Forelimb muscle (tissue), 1 donor: ENCODE results near the gene C22orf23. TPM values are rescaled to one million over a fixed set of nuclear protein-coding genes. Genes with fewer than 3 reads are reported as not detected.

Source experiments
- DNase-seq: peaks from one replicate; pipeline ENCODE4 v3.0.0-alpha.2; 2013; ENCODE audit warnings: low read depth
- polyA plus RNA-seq: library from polyadenylated mRNA; unstranded; fragments of 120-200 nt; gene quantifications from one replicate; pipeline ENCODE4 v1.2.1, GENCODE V29; 2013; ENCODE audit not compliant: insufficient read length

C22orf23 gene
- polyA plus RNA-seq, 1 donor = 10.2 TPM

DNA sequence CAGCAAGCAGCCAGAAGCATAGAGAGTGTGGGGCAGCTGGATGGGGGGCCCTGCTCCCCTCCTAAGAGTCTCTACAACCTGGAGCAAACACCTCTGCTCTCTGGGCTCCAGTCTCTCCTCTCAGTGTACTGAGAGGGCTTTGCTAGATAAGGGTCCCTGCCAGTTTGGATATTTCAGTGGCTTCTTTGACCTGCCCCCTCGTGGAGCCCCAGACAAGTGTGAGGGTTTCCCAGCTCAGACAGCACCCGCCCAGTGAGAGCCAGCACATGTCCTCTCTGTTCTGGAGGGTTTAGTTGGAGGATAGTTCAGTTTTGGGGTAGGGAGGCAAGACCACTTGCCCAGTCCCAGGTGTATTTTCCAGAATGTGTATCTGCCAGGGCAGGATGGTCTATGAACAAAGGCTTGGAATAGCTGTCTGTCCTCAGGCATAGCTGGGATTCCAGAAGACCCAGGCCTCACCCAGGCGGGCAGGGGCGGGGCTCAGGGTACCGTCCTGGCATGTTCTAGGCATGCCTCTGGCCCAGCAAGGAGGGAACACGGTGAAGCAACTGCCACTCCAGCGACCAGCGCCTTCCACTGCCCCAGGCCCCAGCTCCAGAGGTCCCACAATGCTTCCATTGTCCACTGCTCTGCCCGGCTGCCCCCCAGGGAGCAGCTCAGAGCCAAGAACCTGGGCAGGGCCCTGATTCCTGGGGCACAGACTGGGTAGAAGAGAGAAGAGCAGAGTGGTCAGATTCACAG is 54.8 kb downstream of the C22orf23 start:
- DNase-seq = no peak

DNA sequence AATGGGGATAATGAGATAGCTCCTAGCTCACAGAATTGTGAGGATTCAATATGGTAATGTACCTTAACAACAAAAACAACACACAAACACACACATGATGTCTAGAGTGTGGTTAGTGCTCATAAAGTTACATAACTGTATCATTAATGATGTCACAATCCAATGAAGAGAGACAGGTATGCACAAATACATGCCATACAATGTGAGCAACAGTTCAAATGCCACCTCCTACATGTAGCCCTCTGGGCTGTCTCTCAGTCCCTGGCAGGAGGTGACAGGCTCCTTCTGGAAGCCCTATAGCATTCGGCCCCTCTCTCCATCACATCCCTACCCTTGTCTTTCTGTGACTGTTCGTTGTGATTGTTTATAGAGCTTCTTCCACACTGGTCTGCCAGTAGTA is 55.6 kb downstream of the C22orf23 start:
- no peak for DNase-seq

DNA sequence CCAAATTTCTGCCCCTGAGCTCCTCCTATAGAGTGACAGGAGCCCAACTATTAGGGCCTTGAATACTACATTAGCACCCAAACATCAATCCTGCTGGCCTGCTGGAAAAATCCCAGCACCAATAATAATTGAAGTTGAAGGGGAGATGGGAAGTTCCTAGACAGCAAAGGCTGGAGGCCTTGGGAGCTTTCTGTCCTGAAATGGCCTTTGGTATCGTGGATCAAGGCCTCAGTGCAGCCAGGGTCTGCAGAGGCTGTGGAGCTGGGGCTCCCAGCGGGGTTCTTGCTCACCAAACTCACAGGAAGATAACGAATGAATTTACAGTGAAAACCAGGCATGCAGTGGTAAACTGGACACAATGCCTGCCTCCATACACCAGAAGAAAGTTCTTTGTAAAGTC is 56.5 kb downstream of the C22orf23 start:
- DNase-seq = no peak

DNA sequence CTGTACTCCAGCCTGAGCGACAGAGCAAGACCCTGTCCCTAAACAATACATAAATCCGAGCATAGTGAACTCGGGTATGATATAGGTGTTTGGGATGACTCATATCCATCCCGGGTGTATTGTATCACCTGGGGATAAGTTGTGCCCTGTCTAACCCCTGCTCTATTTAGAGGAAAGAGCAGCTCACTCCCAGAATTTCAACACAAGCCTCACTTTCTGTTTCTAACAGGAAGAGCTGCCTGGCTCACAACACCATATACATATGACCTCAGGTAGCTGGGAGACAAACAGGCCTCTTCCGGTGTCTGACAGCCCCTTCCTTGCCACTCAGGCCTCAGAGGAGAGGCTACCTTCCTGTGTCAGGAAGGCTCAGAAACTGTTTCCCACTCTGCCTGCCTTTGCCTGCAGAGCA is 57.2 kb downstream of the C22orf23 start:
- no peak for DNase-seq

DNA sequence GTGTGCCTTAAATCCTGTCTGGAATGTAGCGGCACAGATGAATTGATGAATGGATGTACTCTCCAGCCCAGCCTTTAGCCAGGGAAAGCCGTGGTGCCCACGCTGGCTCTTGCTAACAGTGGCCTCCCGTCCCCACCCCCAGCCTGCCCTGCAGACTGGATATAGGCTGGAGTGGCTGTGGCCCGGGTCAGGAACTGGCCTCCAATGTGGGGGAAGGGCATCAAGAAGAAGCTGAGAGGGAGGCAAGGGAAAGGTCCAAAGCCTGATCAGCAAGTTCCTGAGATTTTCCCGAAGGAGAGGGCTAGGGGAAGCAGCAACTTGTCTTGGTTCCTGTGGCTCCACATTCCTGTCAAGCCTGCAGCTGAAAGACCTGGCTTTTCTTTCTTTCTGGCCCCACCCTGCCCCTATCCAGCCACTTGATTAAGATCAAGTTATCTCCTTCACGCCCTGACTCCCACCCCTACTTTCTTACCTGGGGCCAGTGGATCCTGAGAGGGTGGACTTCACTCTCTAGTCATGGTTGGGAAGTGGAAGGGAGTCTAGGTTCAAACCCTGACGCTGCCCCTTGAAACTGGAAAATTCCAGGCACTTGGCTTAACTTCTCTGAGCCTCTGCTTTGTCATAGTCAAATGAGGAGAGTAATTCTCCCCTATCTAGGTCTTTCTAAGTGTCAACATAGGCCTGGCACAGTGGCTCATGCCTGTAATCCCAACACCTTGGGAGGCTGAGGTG is 58.3 kb downstream of the C22orf23 start:
- no peak for DNase-seq

DNA sequence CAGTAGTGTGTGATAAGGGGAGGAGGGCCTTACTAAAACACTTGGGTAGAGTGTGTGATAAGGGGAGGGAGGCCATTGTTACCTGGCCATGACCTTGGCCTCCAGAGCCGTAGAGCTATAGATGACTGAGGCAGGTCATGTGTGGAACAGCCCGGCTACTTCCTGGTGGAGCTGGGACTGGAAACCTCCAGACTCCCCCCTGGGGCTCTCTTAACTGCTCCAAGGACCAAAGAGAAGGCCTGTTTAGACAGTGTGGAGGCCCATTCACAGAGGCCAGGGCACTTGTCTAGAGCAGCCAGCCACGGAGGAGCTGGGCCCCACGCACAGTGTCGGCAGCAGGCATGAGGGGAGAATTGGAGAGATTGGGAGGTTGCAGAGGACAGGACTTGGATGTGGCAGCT is 59.8 kb downstream of the C22orf23 start:
- DNase-seq = no peak

Other genes starting within 250 kb of the C22orf23 start
- gene GCAT, start 145.7 kb downstream of the C22orf23 start, polyA plus RNA-seq = 5.9 TPM
- gene GALR3, start 130.2 kb downstream of the C22orf23 start, polyA plus RNA-seq = 0.11 TPM
- 10.8 TPM for gene ANKRD54, start 109.3 kb downstream of the C22orf23 start, polyA plus RNA-seq
- 1,359 TPM for gene EIF3L, start 104.2 kb downstream of the C22orf23 start, polyA plus RNA-seq
- gene MICALL1, start 47.3 kb downstream of the C22orf23 start, polyA plus RNA-seq = 47.2 TPM
- gene POLR2F, start 98 bp upstream of the C22orf23 start, polyA plus RNA-seq = 43.4 TPM
- 4.9 TPM for gene SOX10, start 31.0 kb upstream of the C22orf23 start, polyA plus RNA-seq
- gene PICK1, start 103.8 kb upstream of the C22orf23 start, polyA plus RNA-seq = 9.3 TPM
- 2.7 TPM for gene SLC16A8, start 130.6 kb upstream of the C22orf23 start, polyA plus RNA-seq
- gene BAIAP2L2, start 157.1 kb upstream of the C22orf23 start, polyA plus RNA-seq = 1.2 TPM
- 13.5 TPM for gene PLA2G6, start 228.2 kb upstream of the C22orf23 start, polyA plus RNA-seq
- gene MAFF, start 248.4 kb upstream of the C22orf23 start, polyA plus RNA-seq = 4.8 TPM